Measurements from ENCODE around the gene ALOXE3.

DNA sequence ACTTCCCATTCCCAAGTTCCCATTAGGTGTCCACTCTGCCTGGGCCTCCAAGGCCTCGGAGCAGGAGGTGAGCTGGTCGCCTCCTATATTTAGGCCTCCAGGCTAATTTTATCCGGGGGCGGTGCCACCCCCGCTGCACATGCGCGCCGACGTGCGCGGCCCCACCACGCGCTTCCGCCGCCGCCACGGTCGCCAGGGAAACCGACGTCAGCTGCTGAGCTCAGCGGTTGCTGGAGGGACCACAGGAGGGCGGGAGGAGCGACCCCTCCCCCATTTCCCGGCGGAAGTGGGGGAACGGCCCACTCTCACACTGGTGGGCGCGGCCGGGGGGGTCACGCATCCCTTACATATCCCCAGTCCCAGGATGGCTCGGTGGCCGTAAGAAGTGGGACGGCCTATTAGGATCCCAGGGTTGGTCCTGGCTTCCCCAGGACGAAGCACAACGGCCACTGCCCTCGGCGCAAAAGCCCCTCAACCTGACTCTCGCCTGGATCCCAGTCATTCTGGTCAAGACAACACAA is 32.9 kb upstream of the ALOXE3 start:
- TF ChIP-seq, protein P1, sequence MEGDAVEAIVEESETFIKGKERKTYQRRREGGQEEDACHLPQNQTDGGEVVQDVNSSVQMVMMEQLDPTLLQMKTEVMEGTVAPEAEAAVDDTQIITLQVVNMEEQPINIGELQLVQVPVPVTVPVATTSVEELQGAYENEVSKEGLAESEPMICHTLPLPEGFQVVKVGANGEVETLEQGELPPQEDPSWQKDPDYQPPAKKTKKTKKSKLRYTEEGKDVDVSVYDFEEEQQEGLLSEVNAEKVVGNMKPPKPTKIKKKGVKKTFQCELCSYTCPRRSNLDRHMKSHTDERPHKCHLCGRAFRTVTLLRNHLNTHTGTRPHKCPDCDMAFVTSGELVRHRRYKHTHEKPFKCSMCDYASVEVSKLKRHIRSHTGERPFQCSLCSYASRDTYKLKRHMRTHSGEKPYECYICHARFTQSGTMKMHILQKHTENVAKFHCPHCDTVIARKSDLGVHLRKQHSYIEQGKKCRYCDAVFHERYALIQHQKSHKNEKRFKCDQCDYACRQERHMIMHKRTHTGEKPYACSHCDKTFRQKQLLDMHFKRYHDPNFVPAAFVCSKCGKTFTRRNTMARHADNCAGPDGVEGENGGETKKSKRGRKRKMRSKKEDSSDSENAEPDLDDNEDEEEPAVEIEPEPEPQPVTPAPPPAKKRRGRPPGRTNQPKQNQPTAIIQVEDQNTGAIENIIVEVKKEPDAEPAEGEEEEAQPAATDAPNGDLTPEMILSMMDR (IDR thresholded peaks at IDR 0.05) = no peak
- peak in 1 of 2 donors; percentile 52 for TF ChIP-seq POLR2A (IDR thresholded peaks at IDR 0.05)
- TF ChIP-seq EP300 (IDR thresholded peaks at IDR 0.05) = peak; percentile 80 to 100 (median 94)
- peak; percentile 81 to 98 (median 88) for TF ChIP-seq POLR2AphosphoS5 (IDR thresholded peaks at IDR 0.05)

All from sigmoid colon (tissue), 4 donors.